HL-60 (cell line): ENCODE results near the gene MTREX.

ENCODE experiments used
- POLR2AphosphoS5 ChIP-seq: IDR thresholded peaks from 2 replicates; pipeline ENCODE4 v1.6.1; 2012; ENCODE audit warnings: low read depth
- SPI1 ChIP-seq: IDR thresholded peaks from 2 replicates; pipeline ENCODE4 v1.6.1; 2012; ENCODE audit warnings: low read depth, mild to moderate bottlenecking, borderline replicate concordance
- TF ChIP-seq, protein P1 (sequence below): IDR thresholded peaks from one replicate; pipeline ENCODE4 v1.5.1; 2011; ENCODE audit warnings: low read length, control low read depth, inconsistent platforms; ENCODE audit not compliant: insufficient read depth

DNA sequence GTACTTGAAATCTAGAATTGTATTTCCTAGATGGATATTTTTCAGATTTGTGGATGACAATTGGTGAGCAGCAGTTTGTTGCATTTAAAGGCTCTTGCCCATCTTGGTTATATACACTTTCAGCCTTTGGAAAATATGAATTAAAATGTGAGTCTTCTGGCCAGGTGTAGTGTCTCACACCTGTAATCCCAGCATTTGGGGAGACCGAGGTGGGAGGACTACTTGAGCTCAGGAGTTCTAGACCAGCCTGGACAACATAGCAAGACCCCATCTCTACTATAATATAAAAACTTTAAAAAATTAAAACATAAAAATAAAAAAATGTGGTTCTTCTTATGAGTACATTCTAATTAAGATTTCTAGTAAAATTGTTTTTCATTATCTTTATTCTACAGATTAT, 102.0 kb downstream of the MTREX start:
- TF ChIP-seq, protein P1, sequence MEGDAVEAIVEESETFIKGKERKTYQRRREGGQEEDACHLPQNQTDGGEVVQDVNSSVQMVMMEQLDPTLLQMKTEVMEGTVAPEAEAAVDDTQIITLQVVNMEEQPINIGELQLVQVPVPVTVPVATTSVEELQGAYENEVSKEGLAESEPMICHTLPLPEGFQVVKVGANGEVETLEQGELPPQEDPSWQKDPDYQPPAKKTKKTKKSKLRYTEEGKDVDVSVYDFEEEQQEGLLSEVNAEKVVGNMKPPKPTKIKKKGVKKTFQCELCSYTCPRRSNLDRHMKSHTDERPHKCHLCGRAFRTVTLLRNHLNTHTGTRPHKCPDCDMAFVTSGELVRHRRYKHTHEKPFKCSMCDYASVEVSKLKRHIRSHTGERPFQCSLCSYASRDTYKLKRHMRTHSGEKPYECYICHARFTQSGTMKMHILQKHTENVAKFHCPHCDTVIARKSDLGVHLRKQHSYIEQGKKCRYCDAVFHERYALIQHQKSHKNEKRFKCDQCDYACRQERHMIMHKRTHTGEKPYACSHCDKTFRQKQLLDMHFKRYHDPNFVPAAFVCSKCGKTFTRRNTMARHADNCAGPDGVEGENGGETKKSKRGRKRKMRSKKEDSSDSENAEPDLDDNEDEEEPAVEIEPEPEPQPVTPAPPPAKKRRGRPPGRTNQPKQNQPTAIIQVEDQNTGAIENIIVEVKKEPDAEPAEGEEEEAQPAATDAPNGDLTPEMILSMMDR, result no peak
- TF ChIP-seq POLR2AphosphoS5, result no peak
- no peak for TF ChIP-seq SPI1
